A673 (cell line): ENCODE data around the gene DEGS1.

Source experiments
- CTCF ChIP-seq: fragments of 300-800, 200-600 bp; sonication (generic); conservative IDR thresholded peaks from 2 replicates; pipeline ENCODE4 v1.5.1; 2017; ENCODE audit warnings: low read depth, mild to moderate bottlenecking, antibody characterized with exemption, low read length, moderate library complexity, mixed read lengths
- EZH2 ChIP-seq: fragments of 200-600 bp; sonication (generic); IDR thresholded peaks from 2 replicates; pipeline ENCODE4 v1.6.1; 2017; ENCODE audit warnings: borderline replicate concordance, low read depth, mild to moderate bottlenecking, mixed read lengths, antibody characterized with exemption, low read length; ENCODE audit not compliant: poor library complexity, severe bottlenecking

DNA sequence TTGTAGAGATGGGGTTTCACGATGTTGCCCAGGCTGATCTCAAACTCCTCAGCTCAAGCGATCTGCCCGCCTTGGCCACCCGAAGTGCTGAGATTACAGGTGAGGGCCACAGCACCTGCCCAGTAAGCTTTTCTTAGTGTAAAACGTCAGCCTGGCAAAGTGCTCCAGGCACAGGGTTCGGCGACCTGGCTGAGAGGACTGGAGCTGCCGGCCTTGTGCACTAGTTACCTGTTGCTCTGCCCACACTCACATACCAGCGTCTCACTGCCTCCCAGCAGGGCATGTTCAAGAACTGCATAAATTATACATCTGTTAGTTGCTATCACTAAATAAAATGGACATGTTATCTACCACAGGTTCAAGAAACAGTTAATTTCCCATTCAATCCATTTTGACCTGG is 55.2 kb downstream of the DEGS1 start:
- TF ChIP-seq CTCF (no peak), EZH2 (no peak)
